Astrocyte (in vitro differentiated cells and primary cell): Measurements from ENCODE around the gene SLC38A10. TPM values are rescaled to one million over a fixed set of nuclear protein-coding genes. Genes with fewer than 3 reads are reported as not detected.

Experiments
- DNase-seq: peaks from one replicate; pipeline ENCODE4 v3.0.0-alpha.2; 2010; ENCODE audit warnings: low read depth
- FAIRE-seq: peaks from 2 replicates; lab custom pipeline; 2011; peaks lifted over from hg19 to GRCh38; lab: Jason Lieb, UNC
- H2AFZ ChIP-seq: 2 replicates; pipeline ENCODE4 v1.6.0; 2012; ENCODE audit warnings: low read depth, low read length, inconsistent platforms
- H3K27ac ChIP-seq: 2 replicates; pipeline ENCODE4 v1.5.1; 2011; ENCODE audit warnings: low read depth, low read length, inconsistent platforms
- H3K27me3 ChIP-seq: 2 replicates; pipeline ENCODE4 v1.6.0; 2011; ENCODE audit warnings: low read length, inconsistent platforms; ENCODE audit not compliant: insufficient read depth
- H3K36me3 ChIP-seq: 2 replicates; pipeline ENCODE4 v1.5.1; 2011; ENCODE audit warnings: low read length, inconsistent platforms; ENCODE audit not compliant: insufficient read depth
- H3K4me1 ChIP-seq: 2 replicates; pipeline ENCODE4 v1.5.1; 2011; ENCODE audit warnings: low read length, inconsistent platforms; ENCODE audit not compliant: insufficient read depth
- H3K4me2 ChIP-seq: 2 replicates; pipeline ENCODE4 v1.6.0; 2012; ENCODE audit warnings: low read length, inconsistent platforms
- H3K4me3 ChIP-seq: 2 replicates; pipeline ENCODE4 v1.5.1; 2011; ENCODE audit warnings: low read depth, mild to moderate bottlenecking, low read length, inconsistent platforms; ENCODE audit not compliant: insufficient read depth
- H3K79me2 ChIP-seq: 2 replicates; pipeline ENCODE4 v1.6.0; 2012; ENCODE audit warnings: mild to moderate bottlenecking, low read length, inconsistent platforms; ENCODE audit not compliant: insufficient read depth
- H3K9ac ChIP-seq: 2 replicates; pipeline ENCODE4 v1.6.0; 2012; ENCODE audit warnings: mild to moderate bottlenecking, low read length, inconsistent platforms
- H3K9me3 ChIP-seq: 2 replicates; pipeline ENCODE4 v1.5.1; 2012; ENCODE audit warnings: low read depth, mild to moderate bottlenecking, low read length, inconsistent platforms; ENCODE audit not compliant: insufficient read depth
- H4K20me1 ChIP-seq: 2 replicates; pipeline ENCODE4 v1.6.0; 2012; ENCODE audit warnings: low read length, inconsistent platforms; ENCODE audit not compliant: insufficient read depth
- H3K27ac Mint-ChIP-seq: one replicate; pipeline ENCODE4 v1.8.0; 2021; ENCODE audit warnings: mild to moderate bottlenecking, mixed read lengths; ENCODE audit not compliant: unreplicated experiment
- H3K27me3 Mint-ChIP-seq: one replicate; pipeline ENCODE4 v1.8.0; 2021; ENCODE audit warnings: low read depth, mixed read lengths; ENCODE audit not compliant: unreplicated experiment
- H3K36me3 Mint-ChIP-seq: one replicate; pipeline ENCODE4 v1.8.0; 2021; ENCODE audit warnings: low read depth, mixed read lengths; ENCODE audit not compliant: unreplicated experiment
- H3K4me1 Mint-ChIP-seq: one replicate; pipeline ENCODE4 v1.8.0; 2021; ENCODE audit warnings: low read depth, mixed read lengths; ENCODE audit not compliant: unreplicated experiment
- H3K4me3 Mint-ChIP-seq: one replicate; pipeline ENCODE4 v1.8.0; 2021; ENCODE audit warnings: mild to moderate bottlenecking, moderate library complexity, mixed read lengths; ENCODE audit not compliant: unreplicated experiment
- H3K9me3 Mint-ChIP-seq: one replicate; pipeline ENCODE4 v1.8.0; 2021; ENCODE audit warnings: mild to moderate bottlenecking, mixed read lengths; ENCODE audit not compliant: unreplicated experiment
- CTCF ChIP-seq: IDR thresholded peaks from 2 replicates; pipeline ENCODE4 v1.5.1; 2011; ENCODE audit warnings: low read depth, mild to moderate bottlenecking, inconsistent platforms, low read length, moderate library complexity; ENCODE audit not compliant: insufficient read depth
- EZH2 ChIP-seq: IDR thresholded peaks from 2 replicates; pipeline ENCODE4 v1.6.1; 2012; ENCODE audit warnings: mild to moderate bottlenecking, low read length, inconsistent platforms; ENCODE audit not compliant: insufficient read depth
- total RNA-seq: library from RNA; stranded (reverse); gene quantifications from 2 replicates; pipeline ENCODE4 v1.2.1, GENCODE V29; 2021

Gene SLC38A10
- total RNA-seq, 1 donor from 2014 or later, result 71.4 TPM

DNA sequence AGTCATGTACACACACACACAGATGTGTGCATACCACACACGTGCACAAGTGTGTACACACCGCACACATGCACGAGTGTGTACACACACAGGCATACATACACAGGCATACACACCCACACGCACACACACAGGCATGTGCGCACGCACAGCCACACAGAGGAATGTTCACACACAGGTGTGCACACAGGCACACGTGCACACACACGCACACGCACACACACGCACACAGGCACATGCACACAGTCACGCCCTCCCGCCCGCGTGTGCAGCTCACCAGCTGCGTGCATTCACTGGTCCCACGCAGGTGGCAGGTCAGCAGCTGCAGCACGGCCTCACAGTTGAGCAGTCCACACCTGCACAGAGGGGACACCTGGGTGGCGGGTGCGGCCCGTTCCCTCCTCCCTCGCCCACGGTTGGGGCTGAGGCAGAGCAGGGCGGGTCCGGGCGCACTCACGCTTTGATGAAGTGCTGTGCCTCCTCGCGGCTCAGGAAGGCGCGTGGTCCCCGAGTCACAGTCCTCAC is 63.9 kb downstream of the SLC38A10 start:
- H3K4me3 ChIP-seq, result no peak overlapping the region
- H4K20me1 ChIP-seq, result peaks cover 21% of the 10 kb centered on the region
- H3K9ac ChIP-seq, result no peak overlapping the region
- Mint-ChIP-seq H3K27ac (no peak overlapping the region), H3K9me3 (peaks cover 3% of the 10 kb centered on the region), H3K27me3 (no peaks in the 10 kb centered on the region), H3K4me3 (no peak overlapping the region), H3K36me3 (peaks cover 14% of the 10 kb centered on the region), H3K4me1 (no peaks in the 10 kb centered on the region)
- H3K4me1 ChIP-seq, result no peaks in the 10 kb centered on the region
- FAIRE-seq (no peak), DNase-seq (no peak)
- H3K79me2 ChIP-seq, result peaks cover 11% of the 10 kb centered on the region
- H3K4me2 ChIP-seq, result no peak overlapping the region
- no peak overlapping the region for H3K27ac ChIP-seq
- peaks cover 2% of the 10 kb centered on the region for H3K36me3 ChIP-seq
- H2AFZ ChIP-seq, result no peak overlapping the region
- H3K27me3 ChIP-seq, result no peaks in the 10 kb centered on the region
- TF ChIP-seq CTCF (no peak), EZH2 (no peak)
- no peaks in the 10 kb centered on the region for H3K9me3 ChIP-seq

GRCh38 chr17:81230043-81230820 is 64.9 kb downstream of the SLC38A10 start:
- H3K9me3 ChIP-seq, result no peaks in the 10 kb centered on the region
- H3K27ac Mint-ChIP-seq, result no peak overlapping the region
- TF ChIP-seq CTCF (no peak), EZH2 (no peak)

GRCh38 chr17:81229666-81229920 is 65.5 kb downstream of the SLC38A10 start:
- TF ChIP-seq CTCF, result no peak
- Histone ChIP-seq H3K79me2 (peaks cover 5% of the 10 kb centered on the region), H3K36me3 (peaks cover 2% of the 10 kb centered on the region), H2AFZ (no peak overlapping the region), H4K20me1 (peaks cover 11% of the 10 kb centered on the region), H3K9ac (no peak overlapping the region), H3K4me2 (no peak overlapping the region), H3K4me3 (no peak overlapping the region), H3K27ac (no peak overlapping the region), H3K4me1 (no peaks in the 10 kb centered on the region), H3K9me3 (no peaks in the 10 kb centered on the region), H3K27me3 (no peaks in the 10 kb centered on the region)
- DNase-seq (no peak), FAIRE-seq (no peak)
- H3K36me3 Mint-ChIP-seq, result peaks cover 14% of the 10 kb centered on the region
- no peaks in the 10 kb centered on the region for H3K27me3 Mint-ChIP-seq
- no peak overlapping the region for H3K27ac Mint-ChIP-seq
- H3K4me3 Mint-ChIP-seq, result no peak overlapping the region
- no peaks in the 10 kb centered on the region for H3K4me1 Mint-ChIP-seq
- peaks cover 3% of the 10 kb centered on the region for H3K9me3 Mint-ChIP-seq

More at GRCh38 chr17:81230043-81230820, 64.9 kb downstream of the SLC38A10 start:
- H3K4me2 ChIP-seq, result no peak overlapping the region
- no peak overlapping the region for H3K4me3 Mint-ChIP-seq
- H3K4me1 ChIP-seq, result no peaks in the 10 kb centered on the region
- no peaks in the 10 kb centered on the region for H3K27me3 Mint-ChIP-seq
- H2AFZ ChIP-seq, result no peak overlapping the region
- no peaks in the 10 kb centered on the region for H3K4me1 Mint-ChIP-seq
- DNase-seq (no peak), FAIRE-seq (no peak)
- H3K27ac ChIP-seq, result no peak overlapping the region
- peaks cover 2% of the 10 kb centered on the region for H3K36me3 ChIP-seq
- H4K20me1 ChIP-seq, result peaks cover 18% of the 10 kb centered on the region
- no peak overlapping the region for H3K4me3 ChIP-seq
- H3K27me3 ChIP-seq, result no peaks in the 10 kb centered on the region
- H3K9ac ChIP-seq, result no peak overlapping the region
- peaks cover 3% of the 10 kb centered on the region for H3K9me3 Mint-ChIP-seq
- peaks cover 14% of the 10 kb centered on the region for H3K36me3 Mint-ChIP-seq
- H3K79me2 ChIP-seq, result peaks cover 5% of the 10 kb centered on the region
